ENCODE data around the gene LRP1.

Gene LRP1

GRCh38 chr12:57195611-57196371, 67.5 kb downstream of the LRP1 start:
- no peak for DNase-seq
- in situ Hi-C loops (cut with HindIII; ENCODE audit: low pct_ligation_motif_present, low pct_unique_long_range_greater_than_20kb, low sequenced_read_pairs) = no loop called here

DNA sequence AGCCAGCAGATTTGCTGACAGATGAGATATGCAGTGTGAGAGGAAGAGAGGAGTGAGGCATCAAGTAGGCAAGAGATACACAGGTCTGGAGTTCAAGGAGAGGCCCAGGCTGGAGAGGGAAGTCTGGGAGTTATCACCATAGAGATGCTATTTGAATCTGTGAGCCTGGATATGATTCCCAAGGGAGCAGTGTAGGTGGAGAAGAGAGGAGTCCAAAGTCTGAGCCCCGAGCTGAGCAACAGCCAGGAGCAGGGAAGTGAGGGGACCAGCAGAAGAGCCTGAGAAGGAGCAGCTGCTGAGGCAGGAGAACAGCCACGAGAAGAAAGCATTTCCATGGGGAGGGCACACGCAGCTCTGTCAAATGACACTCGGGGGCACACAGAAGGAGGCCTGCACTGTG, 68.2 kb downstream of the LRP1 start:
- no peak for DNase-seq
- in situ Hi-C loops (cut with HindIII; ENCODE audit: low pct_ligation_motif_present, low pct_unique_long_range_greater_than_20kb, low sequenced_read_pairs) = no loop called here

GRCh38 chr12:57196956-57197355, 68.7 kb downstream of the LRP1 start:
- in situ Hi-C loops (cut with HindIII; ENCODE audit: low pct_ligation_motif_present, low pct_unique_long_range_greater_than_20kb, low sequenced_read_pairs) = no loop called here
- no peak for DNase-seq

DNA sequence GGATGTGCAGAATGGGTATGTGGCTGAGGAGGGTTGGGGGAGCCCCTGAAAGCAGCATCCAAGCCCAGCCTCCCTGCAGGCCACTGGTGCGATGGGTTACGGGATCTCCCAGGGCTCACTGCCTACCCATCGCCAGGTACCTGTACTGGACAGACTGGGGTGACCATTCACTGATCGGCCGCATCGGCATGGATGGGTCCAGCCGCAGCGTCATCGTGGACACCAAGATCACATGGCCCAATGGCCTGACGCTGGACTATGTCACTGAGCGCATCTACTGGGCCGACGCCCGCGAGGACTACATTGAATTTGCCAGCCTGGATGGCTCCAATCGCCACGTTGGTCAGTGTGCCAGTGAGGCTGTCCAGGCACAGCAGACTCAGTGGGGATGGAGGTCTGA, 70.0 kb downstream of the LRP1 start:
- DNase-seq = no peak
- in situ Hi-C loops (cut with HindIII; ENCODE audit: low pct_ligation_motif_present, low pct_unique_long_range_greater_than_20kb, low sequenced_read_pairs) = no loop called here

DNA sequence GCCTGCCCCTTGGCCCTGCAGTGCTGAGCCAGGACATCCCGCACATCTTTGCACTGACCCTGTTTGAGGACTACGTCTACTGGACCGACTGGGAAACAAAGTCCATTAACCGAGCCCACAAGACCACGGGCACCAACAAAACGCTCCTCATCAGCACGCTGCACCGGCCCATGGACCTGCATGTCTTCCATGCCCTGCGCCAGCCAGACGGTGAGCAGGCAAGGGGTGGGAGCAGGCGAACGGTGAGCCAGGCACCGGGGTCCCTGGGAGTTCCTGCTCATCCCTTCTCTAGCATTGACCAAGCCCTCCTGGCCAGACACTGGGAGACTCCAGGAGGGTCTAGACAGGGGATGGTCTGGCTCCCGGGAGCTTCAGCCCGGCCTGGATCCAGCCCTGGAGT, 70.9 kb downstream of the LRP1 start:
- DNase-seq = no peak
- in situ Hi-C loops (cut with HindIII; ENCODE audit: low pct_ligation_motif_present, low pct_unique_long_range_greater_than_20kb, low sequenced_read_pairs) = no loop called here

GRCh38 chr12:57200497-57200896, 72.2 kb downstream of the LRP1 start:
- DNase-seq = no peak
- in situ Hi-C loops (cut with HindIII; ENCODE audit: low pct_ligation_motif_present, low pct_unique_long_range_greater_than_20kb, low sequenced_read_pairs) = no loop called here

DNA sequence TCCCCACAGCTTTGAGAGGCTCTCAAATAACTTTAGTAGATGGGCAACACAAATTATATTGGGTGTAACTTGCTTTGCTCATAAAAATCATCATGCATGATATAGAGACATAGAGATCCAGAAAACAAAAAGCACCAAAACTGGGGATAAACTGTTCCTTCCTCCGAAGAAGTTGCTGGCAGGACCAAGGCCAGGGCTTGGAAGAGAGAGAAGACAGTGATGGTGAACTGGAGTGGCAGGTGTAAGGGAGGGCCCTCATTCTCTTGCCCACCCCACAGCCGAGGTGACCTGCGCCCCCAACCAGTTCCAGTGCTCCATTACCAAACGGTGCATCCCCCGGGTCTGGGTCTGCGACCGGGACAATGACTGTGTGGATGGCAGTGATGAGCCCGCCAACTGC, 72.9 kb downstream of the LRP1 start:
- no peak for DNase-seq
- in situ Hi-C loops (cut with HindIII; ENCODE audit: low pct_ligation_motif_present, low pct_unique_long_range_greater_than_20kb, low sequenced_read_pairs) = no loop called here

DNA sequence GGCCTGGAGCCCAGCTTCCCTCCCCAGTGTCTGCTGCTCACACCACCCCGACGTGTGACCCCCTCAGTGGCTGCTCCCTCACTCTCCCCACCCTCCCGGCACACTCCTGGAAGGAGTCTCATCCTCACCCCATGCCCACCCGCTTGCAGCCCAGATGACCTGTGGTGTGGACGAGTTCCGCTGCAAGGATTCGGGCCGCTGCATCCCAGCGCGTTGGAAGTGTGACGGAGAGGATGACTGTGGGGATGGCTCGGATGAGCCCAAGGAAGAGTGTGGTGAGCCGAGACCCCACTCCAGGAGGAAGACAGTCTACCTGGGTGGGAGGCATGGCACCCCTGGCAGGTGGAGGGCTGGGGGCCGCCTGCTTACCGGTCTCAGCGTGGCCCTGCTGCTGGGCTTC, 73.3 kb downstream of the LRP1 start:
- in situ Hi-C loops (cut with HindIII; ENCODE audit: low pct_ligation_motif_present, low pct_unique_long_range_greater_than_20kb, low sequenced_read_pairs) = no loop called here

GRCh38 chr12:57202321-57202720, 74.0 kb downstream of the LRP1 start:
- in situ Hi-C loops (cut with HindIII; ENCODE audit: low pct_ligation_motif_present, low pct_unique_long_range_greater_than_20kb, low sequenced_read_pairs) = no loop called here
- DNase-seq = no peak

More for the DNA sequence above, 73.3 kb downstream of the LRP1 start:
- no peak for DNase-seq

DNA sequence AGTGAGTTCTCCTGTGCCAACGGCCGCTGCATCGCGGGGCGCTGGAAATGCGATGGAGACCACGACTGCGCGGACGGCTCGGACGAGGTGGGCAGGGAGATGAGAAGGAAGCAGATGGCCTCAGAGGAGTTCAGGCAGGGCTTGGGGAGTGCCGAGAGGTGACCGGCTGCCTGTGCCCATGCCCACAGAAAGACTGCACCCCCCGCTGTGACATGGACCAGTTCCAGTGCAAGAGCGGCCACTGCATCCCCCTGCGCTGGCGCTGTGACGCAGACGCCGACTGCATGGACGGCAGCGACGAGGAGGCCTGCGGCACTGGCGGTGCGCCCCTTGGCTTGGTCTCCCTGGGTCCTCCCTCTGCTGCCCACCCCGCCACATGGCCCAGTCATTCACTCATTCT, 74.9 kb downstream of the LRP1 start:
- DNase-seq = no peak
- in situ Hi-C loops (cut with HindIII; ENCODE audit: low pct_ligation_motif_present, low pct_unique_long_range_greater_than_20kb, low sequenced_read_pairs) = no loop called here

DNA sequence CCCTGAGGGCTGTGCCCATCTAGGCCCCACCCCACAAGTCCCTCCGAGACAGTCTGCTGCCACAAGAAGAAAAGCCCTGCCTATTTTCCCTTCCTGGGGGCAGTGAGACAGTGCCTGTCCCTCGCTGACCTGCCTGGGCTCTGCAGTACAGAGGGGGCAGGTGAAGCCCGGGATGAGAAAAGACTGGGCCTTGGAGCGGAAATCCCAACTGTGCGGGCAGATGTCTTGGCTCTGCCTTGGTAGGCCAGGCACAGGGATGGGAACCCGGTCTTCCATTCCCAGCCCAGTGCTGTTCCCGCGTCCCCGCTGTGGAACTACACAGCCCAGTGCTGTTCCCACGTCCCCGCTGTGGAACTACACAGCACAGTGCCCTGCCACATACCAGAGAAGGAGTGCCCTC, 75.5 kb downstream of the LRP1 start:
- in situ Hi-C loops (cut with HindIII; ENCODE audit: low pct_ligation_motif_present, low pct_unique_long_range_greater_than_20kb, low sequenced_read_pairs) = no loop called here
- no peak for DNase-seq

DNA sequence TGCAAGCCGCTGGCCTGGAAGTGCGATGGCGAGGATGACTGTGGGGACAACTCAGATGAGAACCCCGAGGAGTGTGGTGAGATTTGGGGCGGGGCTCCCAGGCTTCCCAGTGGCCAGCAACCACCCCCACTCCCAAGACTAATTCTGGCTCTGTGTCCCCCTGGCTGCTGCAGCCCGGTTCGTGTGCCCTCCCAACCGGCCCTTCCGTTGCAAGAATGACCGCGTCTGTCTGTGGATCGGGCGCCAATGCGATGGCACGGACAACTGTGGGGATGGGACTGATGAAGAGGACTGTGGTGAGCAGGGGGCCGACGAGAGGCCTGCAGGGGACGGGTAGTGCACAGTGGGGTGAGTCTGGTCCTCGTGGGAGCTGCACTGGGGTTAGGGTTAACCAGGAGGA, 76.2 kb downstream of the LRP1 start:
- in situ Hi-C loops (cut with HindIII; ENCODE audit: low pct_ligation_motif_present, low pct_unique_long_range_greater_than_20kb, low sequenced_read_pairs) = no loop called here

DNA sequence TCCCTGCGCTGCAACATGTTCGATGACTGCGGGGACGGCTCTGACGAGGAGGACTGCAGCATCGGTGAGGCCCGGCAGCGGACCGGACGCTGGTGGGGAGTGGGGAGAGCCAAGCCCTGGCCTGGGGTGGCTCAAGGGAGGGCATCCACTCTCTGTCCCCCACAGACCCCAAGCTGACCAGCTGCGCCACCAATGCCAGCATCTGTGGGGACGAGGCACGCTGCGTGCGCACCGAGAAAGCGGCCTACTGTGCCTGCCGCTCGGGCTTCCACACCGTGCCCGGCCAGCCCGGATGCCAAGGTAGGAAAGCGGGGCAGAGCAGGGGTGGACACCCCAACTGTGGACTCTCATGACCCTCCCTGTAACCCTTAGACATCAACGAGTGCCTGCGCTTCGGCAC, 76.9 kb downstream of the LRP1 start:
- no peak for DNase-seq
- in situ Hi-C loops (cut with HindIII; ENCODE audit: low pct_ligation_motif_present, low pct_unique_long_range_greater_than_20kb, low sequenced_read_pairs) = no loop called here

More for the DNA sequence above, 76.2 kb downstream of the LRP1 start:
- no peak for DNase-seq

- in situ Hi-C loops (cut with HindIII; ENCODE audit: low pct_ligation_motif_present, low pct_unique_long_range_greater_than_20kb, low sequenced_read_pairs) = no loop called here
- DNase-seq = no peak
Measured at GRCh38 chr12:57205931-57206330, 77.6 kb downstream of the LRP1 start.

DNA sequence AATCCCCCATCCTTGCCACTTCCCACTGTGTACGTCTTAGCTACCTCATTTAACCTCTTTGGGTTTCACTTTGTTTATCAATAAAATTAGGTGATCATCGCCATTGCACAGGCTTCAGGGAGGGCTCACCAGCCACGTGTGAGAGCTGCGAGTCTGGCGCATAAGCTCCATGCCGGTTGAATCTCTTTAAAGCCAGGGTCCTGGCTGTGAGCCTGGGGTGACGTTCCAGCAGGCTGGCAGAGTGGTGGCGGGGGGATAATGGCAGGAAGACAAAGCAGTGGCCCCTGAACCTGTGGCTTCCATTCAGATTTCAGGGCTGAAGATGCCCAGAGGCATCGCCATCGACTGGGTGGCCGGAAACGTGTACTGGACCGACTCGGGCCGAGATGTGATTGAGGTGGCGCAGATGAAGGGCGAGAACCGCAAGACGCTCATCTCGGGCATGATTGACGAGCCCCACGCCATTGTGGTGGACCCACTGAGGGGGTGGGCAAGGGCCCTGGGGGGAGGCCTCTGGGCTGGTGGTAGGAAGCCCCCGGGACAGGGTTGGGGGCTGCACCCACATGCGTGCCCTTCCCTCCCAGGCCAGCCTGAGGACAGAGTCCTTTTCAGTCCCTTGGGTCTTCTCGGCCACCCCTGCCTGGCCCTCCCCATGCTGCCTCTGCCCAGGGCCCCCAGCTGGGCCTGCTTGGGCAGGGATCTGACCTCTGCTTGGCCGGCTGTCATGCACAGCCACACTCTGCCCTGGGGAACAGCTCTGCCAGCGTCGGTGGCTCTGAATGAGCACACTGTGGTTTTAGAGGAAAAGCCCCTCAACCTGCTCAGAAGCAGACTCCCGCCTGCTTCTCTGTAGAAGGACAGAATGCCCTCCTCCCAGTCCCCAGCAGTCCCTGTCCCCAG, 79.7 kb downstream of the LRP1 start:
- in situ Hi-C loops (cut with HindIII; ENCODE audit: low pct_ligation_motif_present, low pct_unique_long_range_greater_than_20kb, low sequenced_read_pairs) = no loop called here
- DNase-seq = no peak

GRCh38 chr12:57208631-57209282, 80.5 kb downstream of the LRP1 start:
- in situ Hi-C loops (cut with HindIII; ENCODE audit: low pct_ligation_motif_present, low pct_unique_long_range_greater_than_20kb, low sequenced_read_pairs) = no loop called here
- DNase-seq = no peak

GRCh38 chr12:57209916-57210315, 81.6 kb downstream of the LRP1 start:
- no peak for DNase-seq
- in situ Hi-C loops (cut with HindIII; ENCODE audit: low pct_ligation_motif_present, low pct_unique_long_range_greater_than_20kb, low sequenced_read_pairs) = no loop called here

- in situ Hi-C loops (cut with HindIII; ENCODE audit: low pct_ligation_motif_present, low pct_unique_long_range_greater_than_20kb, low sequenced_read_pairs) = no loop called here
- DNase-seq = no peak
Measured at GRCh38 chr12:57210461-57210860, 82.2 kb downstream of the LRP1 start.

DNA sequence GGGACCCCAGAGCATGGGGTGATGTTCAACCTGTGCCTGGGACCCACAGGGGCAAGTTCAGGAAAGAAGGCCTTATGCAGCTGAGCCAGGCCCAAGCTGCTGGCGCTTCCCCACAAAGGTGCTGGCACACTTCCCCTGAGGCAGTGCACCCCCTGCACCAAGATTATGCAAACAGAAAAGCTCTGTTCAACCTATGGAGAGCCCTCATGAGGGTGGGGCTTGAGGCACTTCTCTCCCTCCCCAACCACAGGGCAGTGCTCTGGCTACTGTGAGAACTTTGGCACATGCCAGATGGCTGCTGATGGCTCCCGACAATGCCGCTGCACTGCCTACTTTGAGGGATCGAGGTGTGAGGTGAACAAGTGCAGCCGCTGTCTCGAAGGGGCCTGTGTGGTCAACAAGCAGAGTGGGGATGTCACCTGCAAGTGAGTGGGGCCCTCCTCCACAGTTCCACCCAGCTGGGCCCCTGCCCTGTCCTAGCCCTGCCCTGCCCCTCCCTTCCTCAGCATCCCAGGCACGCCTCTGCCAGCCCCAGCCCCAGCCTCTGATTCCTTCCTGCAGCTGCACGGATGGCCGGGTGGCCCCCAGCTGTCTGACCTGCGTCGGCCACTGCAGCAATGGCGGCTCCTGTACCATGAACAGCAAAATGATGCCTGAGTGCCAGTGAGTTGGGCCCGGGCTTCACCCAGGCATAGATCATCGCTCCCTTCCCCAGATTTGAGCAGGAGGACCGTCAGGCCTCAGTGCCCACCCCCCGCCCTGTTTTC, 82.8 kb downstream of the LRP1 start:
- in situ Hi-C loops (cut with HindIII; ENCODE audit: low pct_ligation_motif_present, low pct_unique_long_range_greater_than_20kb, low sequenced_read_pairs) = no loop called here
- DNase-seq = no peak
